ENCODE results near the gene ZNF205.
"Not testable (repeated sequence)": the region's sequence is repeated elsewhere in the genome, so short reads cannot be mapped to it uniquely, and the experiment has no call there.

ZNF205 gene

GRCh38 chr16:3070608-3071111 lies 41.7 kb upstream of the ZNF205 start:
- Histone ChIP-seq H3K9ac (ENCODE audit: low read length) (no peak overlapping the region), H3K27me3 (ENCODE audit: control insufficient read depth in 1 of 2, insufficient read depth in 1 of 2, low read length in 2 of 2) (peaks cover 15 to 31% of the 10 kb centered on the region in 2 experiments), H3K9me3 (ENCODE audit: control insufficient read depth, low read length) (no peaks in the 10 kb centered on the region), H3K79me1 (replicated peaks; ENCODE audit: low read length, poor library complexity, severe bottlenecking) (peaks cover 4% of the 10 kb centered on the region), H3K4me3 (ENCODE audit: insufficient read depth in 1 of 2, low read depth in 1 of 2, low read length in 2 of 2) (no peak overlapping the region), H3K18ac (ENCODE audit: low read depth in 1 of 2, low read length in 2 of 2) (no peak overlapping the region), H2BK12ac (ENCODE audit: low read length in 2 of 2) (no peak overlapping the region), H3K4ac (ENCODE audit: low read depth in 1 of 2, low read length in 2 of 2) (no peak overlapping the region), H3K27ac (ENCODE audit: low read length, poor library complexity, severe bottlenecking) (no peak overlapping the region), H2BK5ac (ENCODE audit: low read depth, low read length, poor library complexity, severe bottlenecking) (no peak overlapping the region), H2AK5ac (ENCODE audit: low read length, severe bottlenecking) (no peak overlapping the region), H4K91ac (ENCODE audit: low read length) (no peak overlapping the region), H2BK15ac (ENCODE audit: low read depth, poor library complexity, severe bottlenecking) (no peak overlapping the region), H2BK120ac (ENCODE audit: low read depth, low read length) (no peak overlapping the region), H2AFZ (ENCODE audit: low read depth, low read length) (no peak overlapping the region), H3K23ac (ENCODE audit: low read length in 2 of 2) (no peak overlapping the region), H4K8ac (ENCODE audit: low read length) (no peak overlapping the region), H3K4me2 (ENCODE audit: low read length, poor library complexity, severe bottlenecking) (no peak overlapping the region), H3K14ac (ENCODE audit: low read length in 2 of 2) (no peak overlapping the region), H3K36me3 (ENCODE audit: control insufficient read depth in 1 of 2, insufficient read depth in 2 of 2, low read depth in 1 of 2, low read length in 2 of 2) (peaks cover 0 to 26% of the 10 kb centered on the region in 2 experiments), H3K4me1 (ENCODE audit: control insufficient read depth, insufficient read depth, low read depth, low read length) (peaks cover 14% of the 10 kb centered on the region)
- no peak for DNase-seq
- WGBS: 86% methylated on average over 9 of the region's 9 CpGs

GRCh38 chr16:3071655-3072054 lies 40.7 kb upstream of the ZNF205 start:
- no peak overlapping the region for H2BK120ac ChIP-seq (ENCODE audit: low read depth, low read length)

GRCh38 chr16:3072148-3072547 lies 40.2 kb upstream of the ZNF205 start:
- H4K91ac ChIP-seq (ENCODE audit: low read length); H3K27ac ChIP-seq (ENCODE audit: low read length, poor library complexity, severe bottlenecking); H3K4me3 ChIP-seq (ENCODE audit: insufficient read depth in 1 of 2, low read depth in 1 of 2, low read length in 2 of 2); H2BK5ac ChIP-seq (ENCODE audit: low read depth, low read length, poor library complexity, severe bottlenecking); H3K23ac ChIP-seq (ENCODE audit: low read length in 2 of 2); H3K4me1 ChIP-seq (ENCODE audit: control insufficient read depth, insufficient read depth, low read depth, low read length); H3K9ac ChIP-seq (ENCODE audit: low read length); H3K4ac ChIP-seq (ENCODE audit: low read depth in 1 of 2, low read length in 2 of 2); H2BK15ac ChIP-seq (ENCODE audit: low read depth, poor library complexity, severe bottlenecking); H3K79me1 ChIP-seq (replicated peaks; ENCODE audit: low read length, poor library complexity, severe bottlenecking); H2BK120ac ChIP-seq (ENCODE audit: low read depth, low read length); H2AFZ ChIP-seq (ENCODE audit: low read depth, low read length); H3K18ac ChIP-seq (ENCODE audit: low read depth in 1 of 2, low read length in 2 of 2); H2AK5ac ChIP-seq (ENCODE audit: low read length, severe bottlenecking); H3K4me2 ChIP-seq (ENCODE audit: low read length, poor library complexity, severe bottlenecking); H4K8ac ChIP-seq (ENCODE audit: low read length); H2BK12ac ChIP-seq (ENCODE audit: low read length in 2 of 2); H3K14ac ChIP-seq (ENCODE audit: low read length in 2 of 2); H3K9me3 ChIP-seq (ENCODE audit: control insufficient read depth, low read length); DNase-seq: not testable (repeated sequence)
- peaks cover 28 to 36% of the 10 kb centered on the region in 2 experiments for H3K27me3 ChIP-seq (ENCODE audit: control insufficient read depth in 1 of 2, insufficient read depth in 1 of 2, low read length in 2 of 2)
- 83% methylated on average over 3 of the region's 4 CpGs for WGBS
- peaks cover 0 to 25% of the 10 kb centered on the region in 2 experiments for H3K36me3 ChIP-seq (ENCODE audit: control insufficient read depth in 1 of 2, insufficient read depth in 2 of 2, low read depth in 1 of 2, low read length in 2 of 2)

More at GRCh38 chr16:3071655-3072054, 40.7 kb upstream of the ZNF205 start:
- Histone ChIP-seq H3K27ac (ENCODE audit: low read length, poor library complexity, severe bottlenecking) (no peak overlapping the region), H3K14ac (ENCODE audit: low read length in 2 of 2) (no peak overlapping the region), H3K4me2 (ENCODE audit: low read length, poor library complexity, severe bottlenecking) (no peak overlapping the region), H2AFZ (ENCODE audit: low read depth, low read length) (no peak overlapping the region), H3K4me1 (ENCODE audit: control insufficient read depth, insufficient read depth, low read depth, low read length) (peaks cover 5% of the 10 kb centered on the region), H3K4me3 (ENCODE audit: insufficient read depth in 1 of 2, low read depth in 1 of 2, low read length in 2 of 2) (no peak overlapping the region), H3K9me3 (ENCODE audit: control insufficient read depth, low read length) (no peaks in the 10 kb centered on the region), H3K36me3 (ENCODE audit: control insufficient read depth in 1 of 2, insufficient read depth in 2 of 2, low read depth in 1 of 2, low read length in 2 of 2) (peaks cover 0 to 26% of the 10 kb centered on the region in 2 experiments), H4K91ac (ENCODE audit: low read length) (no peak overlapping the region), H3K18ac (ENCODE audit: low read depth in 1 of 2, low read length in 2 of 2) (no peak overlapping the region), H2BK12ac (ENCODE audit: low read length in 2 of 2) (no peak overlapping the region), H2BK5ac (ENCODE audit: low read depth, low read length, poor library complexity, severe bottlenecking) (no peak overlapping the region), H3K9ac (ENCODE audit: low read length) (no peak overlapping the region), H2BK15ac (ENCODE audit: low read depth, poor library complexity, severe bottlenecking) (no peak overlapping the region), H3K23ac (ENCODE audit: low read length in 2 of 2) (no peak overlapping the region), H4K8ac (ENCODE audit: low read length) (no peak overlapping the region), H3K79me1 (replicated peaks; ENCODE audit: low read length, poor library complexity, severe bottlenecking) (peaks cover under 1% of the 10 kb centered on the region), H3K27me3 (ENCODE audit: control insufficient read depth in 1 of 2, insufficient read depth in 1 of 2, low read length in 2 of 2) (peaks cover 23 to 31% of the 10 kb centered on the region in 2 experiments), H3K4ac (ENCODE audit: low read depth in 1 of 2, low read length in 2 of 2) (no peak overlapping the region), H2AK5ac (ENCODE audit: low read length, severe bottlenecking) (no peak overlapping the region)
- DNase-seq: no peak
- 86% methylated on average over 7 of the region's 7 CpGs for WGBS

GRCh38 chr16:3072576-3073263 lies 39.7 kb upstream of the ZNF205 start:
- not testable (repeated sequence) for H3K23ac ChIP-seq (ENCODE audit: low read length in 2 of 2); H2AFZ ChIP-seq (ENCODE audit: low read depth, low read length); H3K4ac ChIP-seq (ENCODE audit: low read depth in 1 of 2, low read length in 2 of 2); H3K79me1 ChIP-seq (replicated peaks; ENCODE audit: low read length, poor library complexity, severe bottlenecking); H4K91ac ChIP-seq (ENCODE audit: low read length); H2BK12ac ChIP-seq (ENCODE audit: low read length in 2 of 2); H2BK15ac ChIP-seq (ENCODE audit: low read depth, poor library complexity, severe bottlenecking); H2BK5ac ChIP-seq (ENCODE audit: low read depth, low read length, poor library complexity, severe bottlenecking); H3K4me2 ChIP-seq (ENCODE audit: low read length, poor library complexity, severe bottlenecking); H3K27ac ChIP-seq (ENCODE audit: low read length, poor library complexity, severe bottlenecking); H2AK5ac ChIP-seq (ENCODE audit: low read length, severe bottlenecking); H3K14ac ChIP-seq (ENCODE audit: low read length in 2 of 2); H3K4me3 ChIP-seq (ENCODE audit: insufficient read depth in 1 of 2, low read depth in 1 of 2, low read length in 2 of 2); DNase-seq; H4K8ac ChIP-seq (ENCODE audit: low read length); H3K18ac ChIP-seq (ENCODE audit: low read depth in 1 of 2, low read length in 2 of 2); H3K4me1 ChIP-seq (ENCODE audit: control insufficient read depth, insufficient read depth, low read depth, low read length); H3K9me3 ChIP-seq (ENCODE audit: control insufficient read depth, low read length); H3K9ac ChIP-seq (ENCODE audit: low read length); H2BK120ac ChIP-seq (ENCODE audit: low read depth, low read length)
- H3K36me3 ChIP-seq (ENCODE audit: control insufficient read depth in 1 of 2, insufficient read depth in 2 of 2, low read depth in 1 of 2, low read length in 2 of 2): peaks cover 0 to 20% of the 10 kb centered on the region in 2 experiments
- WGBS: no CpG with 5 or more reads among the region's 18 CpGs
- peaks cover 31 to 41% of the 10 kb centered on the region in 2 experiments for H3K27me3 ChIP-seq (ENCODE audit: control insufficient read depth in 1 of 2, insufficient read depth in 1 of 2, low read length in 2 of 2)
